Tibial artery (tissue), 4 donors: ENCODE data around the gene PIGC.

Experiments
- DNase-seq, 2 donors: peaks; one replicate each; pipeline ENCODE4 v3.0.0-alpha.2; 2019
- H3K27ac ChIP-seq, 2 donors: fragments of 200-600 bp; sonication (generic) in 1 of 2; 1 replicate in 1 of 2; 2 replicates in 1 of 2; pipeline ENCODE4 v1.5.1; 2018 to 2019; ENCODE audit warnings: mild to moderate bottlenecking in 1 of 2
- H3K27me3 ChIP-seq, 2 donors: fragments of 200-600 bp; sonication (generic) in 1 of 2; one replicate each; pipeline versions ENCODE4 v1.5.1 to v1.6.0; 2016 to 2019
- H3K36me3 ChIP-seq, 3 donors: fragments of 200-600 bp; sonication (generic) in 2 of 3; one replicate each; pipeline ENCODE4 v1.5.1; 2016 to 2019; ENCODE audit warnings: mild to moderate bottlenecking in 2 of 3
- H3K4me1 ChIP-seq, 4 donors: fragments of 200-600 bp; sonication (generic) in 2 of 4; 1 replicate in 3 of 4; 2 replicates in 1 of 4; pipeline ENCODE4 v1.5.1; 2016 to 2019
- H3K4me3 ChIP-seq, 2 donors: fragments of 200-600 bp; sonication (generic) in 1 of 2; 1 replicate in 1 of 2; 2 replicates in 1 of 2; pipeline ENCODE4 v1.5.1; 2018 to 2019; ENCODE audit warnings: mild to moderate bottlenecking in 2 of 2
- H3K9me3 ChIP-seq, 3 donors: fragments of 200-600 bp; sonication (generic) in 1 of 3; one replicate each; pipeline ENCODE4 v1.5.1; 2016 to 2019
- intact Hi-C: fragments of 100-400 bp; cut with DNase I; formaldehyde crosslinking; loops from one replicate; pipeline ENCODE4 v1.15.0; 2023; ENCODE audit warnings: low total_unique reads
- TF ChIP-seq, protein P1 (sequence below), 2 experiments: fragments of 200-600 bp in 1 of 2; fragments of 450-650 bp in 1 of 2; IDR thresholded peaks; one replicate each; pipeline ENCODE4 v1.5.1; 2017 to 2019; ENCODE audit warnings: antibody characterized with exemption in 2 of 2, mild to moderate bottlenecking in 1 of 2, moderate library complexity in 1 of 2

PIGC gene

DNA sequence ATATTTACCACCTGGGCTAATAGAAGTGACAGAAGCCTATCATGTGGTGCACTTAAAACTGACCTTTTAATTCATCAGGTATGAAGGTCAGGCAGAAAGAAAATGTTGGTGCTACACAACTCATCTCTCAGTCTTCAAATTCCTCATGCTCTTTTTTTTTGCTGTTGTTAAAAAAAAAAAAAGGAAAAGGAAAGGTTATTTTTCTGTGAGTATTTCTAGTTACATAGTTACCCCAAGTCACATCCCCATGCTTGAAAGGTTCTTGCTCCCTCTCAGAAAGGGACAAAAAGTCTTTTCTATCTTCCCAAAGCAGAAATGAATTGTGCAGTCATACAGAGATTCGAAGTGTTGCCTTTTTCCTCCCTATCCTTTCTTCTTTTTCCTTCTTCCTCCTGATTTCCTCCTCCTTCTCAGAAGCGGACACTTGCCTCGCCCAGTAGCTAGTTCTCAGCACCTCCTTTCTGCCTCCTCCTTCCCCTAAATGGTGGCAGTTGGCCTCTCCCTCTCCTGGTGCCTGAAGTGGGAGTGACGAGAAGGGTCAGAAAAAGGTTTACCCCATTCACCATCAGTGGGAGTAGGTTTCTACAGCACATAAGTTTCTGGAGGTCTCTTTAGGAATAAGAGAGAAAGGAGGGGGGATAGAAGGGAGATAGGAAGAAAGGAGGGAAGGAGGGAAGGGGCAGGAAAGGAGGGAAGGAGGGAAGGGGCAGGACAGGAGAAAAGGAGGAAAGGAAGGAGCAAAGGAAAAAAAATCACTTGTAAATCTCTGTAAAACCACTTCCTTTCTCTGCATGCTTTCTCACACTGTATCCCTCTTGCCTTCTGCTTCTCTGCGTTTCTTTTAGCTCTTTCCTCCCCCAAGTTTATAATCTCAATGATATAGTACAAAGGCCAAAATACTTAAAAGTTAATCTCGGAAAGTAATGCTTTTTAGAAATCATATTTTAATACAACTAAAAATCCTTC is 43.8 kb downstream of the PIGC start:
- intact Hi-C loops: loop anchor here (5.0 to 10.0 kb wide), 3 partner anchors 55 to 308 kb away; no protein-coding TSS in a partner anchor
- Histone ChIP-seq H3K27me3 (no peaks in the 10 kb centered on the region), H3K27ac (peak overlapping the region; percentile 74 to 77), H3K4me1 (peaks cover 0 to 66% (median 30%) of the 10 kb centered on the region in 4 donors), H3K36me3 (no peaks in the 10 kb centered on the region), H3K4me3 (no peak overlapping the region), H3K9me3 (no peaks in the 10 kb centered on the region)
- no peak for DNase-seq
- TF ChIP-seq, protein P1, sequence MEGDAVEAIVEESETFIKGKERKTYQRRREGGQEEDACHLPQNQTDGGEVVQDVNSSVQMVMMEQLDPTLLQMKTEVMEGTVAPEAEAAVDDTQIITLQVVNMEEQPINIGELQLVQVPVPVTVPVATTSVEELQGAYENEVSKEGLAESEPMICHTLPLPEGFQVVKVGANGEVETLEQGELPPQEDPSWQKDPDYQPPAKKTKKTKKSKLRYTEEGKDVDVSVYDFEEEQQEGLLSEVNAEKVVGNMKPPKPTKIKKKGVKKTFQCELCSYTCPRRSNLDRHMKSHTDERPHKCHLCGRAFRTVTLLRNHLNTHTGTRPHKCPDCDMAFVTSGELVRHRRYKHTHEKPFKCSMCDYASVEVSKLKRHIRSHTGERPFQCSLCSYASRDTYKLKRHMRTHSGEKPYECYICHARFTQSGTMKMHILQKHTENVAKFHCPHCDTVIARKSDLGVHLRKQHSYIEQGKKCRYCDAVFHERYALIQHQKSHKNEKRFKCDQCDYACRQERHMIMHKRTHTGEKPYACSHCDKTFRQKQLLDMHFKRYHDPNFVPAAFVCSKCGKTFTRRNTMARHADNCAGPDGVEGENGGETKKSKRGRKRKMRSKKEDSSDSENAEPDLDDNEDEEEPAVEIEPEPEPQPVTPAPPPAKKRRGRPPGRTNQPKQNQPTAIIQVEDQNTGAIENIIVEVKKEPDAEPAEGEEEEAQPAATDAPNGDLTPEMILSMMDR (IDR thresholded peaks at IDR 0.05): no peak

DNA sequence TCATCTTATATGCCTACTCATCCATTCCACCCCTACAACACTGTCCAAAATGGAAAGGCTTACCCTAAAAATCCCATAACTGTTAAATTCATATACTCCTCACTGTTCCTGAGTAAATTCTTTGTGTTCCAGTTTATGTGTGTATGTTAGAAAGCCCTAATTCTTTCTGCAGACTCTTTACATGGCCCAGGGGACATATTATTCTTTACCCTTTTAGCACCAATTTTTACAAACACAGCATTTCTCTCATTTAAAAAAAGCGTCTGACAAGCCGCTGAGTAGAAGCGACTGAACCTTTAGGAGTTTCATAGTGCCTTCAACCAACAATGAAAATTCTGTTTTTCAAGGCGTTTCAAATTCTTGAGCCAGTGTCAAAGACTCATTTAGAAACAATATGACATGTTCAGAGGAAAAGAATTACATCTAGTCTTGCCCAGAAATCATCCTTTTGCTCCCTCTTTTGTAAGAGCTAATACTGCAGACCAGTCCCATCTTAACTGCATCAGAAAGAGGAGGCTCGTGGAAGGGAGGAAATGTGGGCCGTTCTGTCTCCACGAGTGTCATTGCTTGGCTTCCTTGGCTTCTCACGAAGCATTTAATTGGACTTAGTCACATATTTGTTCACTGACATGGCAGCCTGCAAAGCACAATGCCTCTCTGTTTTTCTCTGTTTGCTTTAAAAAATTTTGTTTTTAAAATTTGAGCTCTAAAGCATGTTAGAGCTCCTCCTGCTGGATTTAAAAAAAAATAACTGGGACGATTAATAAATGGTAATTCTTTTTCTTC is 44.7 kb downstream of the PIGC start:
- H3K27me3 ChIP-seq: no peaks in the 10 kb centered on the region
- DNase-seq: peak; percentile 73 to 76
- TF ChIP-seq, protein P1 (IDR thresholded peaks at IDR 0.05): peak; percentile 59 to 77
- H3K4me3 ChIP-seq: peak overlapping the region; percentile 26 to 28
- H3K9me3 ChIP-seq: no peaks in the 10 kb centered on the region
- H3K27ac ChIP-seq: peak overlapping the region; percentile 74 to 77
- no peaks in the 10 kb centered on the region for H3K36me3 ChIP-seq
- peaks cover 0 to 72% (median 30%) of the 10 kb centered on the region in 4 donors for H3K4me1 ChIP-seq
- intact Hi-C loops: loop anchor here (5.0 to 10.0 kb wide), 2 partner anchors 54 to 267 kb away; no protein-coding TSS in a partner anchor

DNA sequence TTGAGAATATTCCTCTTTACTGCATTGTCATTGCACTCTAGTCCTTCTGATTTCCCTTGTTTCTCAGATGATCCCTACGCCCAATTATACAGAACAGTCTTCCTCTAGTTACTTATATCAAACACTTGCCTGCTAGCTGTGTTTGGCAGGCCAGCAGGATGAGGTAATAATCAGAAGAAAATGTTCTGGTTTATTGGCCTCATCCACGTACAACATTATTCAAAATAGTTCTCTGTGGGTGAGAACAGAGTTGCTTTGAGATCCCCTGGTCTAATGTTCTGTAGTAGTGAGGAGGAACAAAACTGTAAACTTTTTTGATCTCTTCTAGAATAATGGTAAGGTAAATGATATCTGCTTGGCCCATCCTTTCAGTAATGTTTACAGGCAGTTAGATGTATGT is 45.7 kb downstream of the PIGC start:
- no peaks in the 10 kb centered on the region for H3K27me3 ChIP-seq
- TF ChIP-seq, protein P1 (IDR thresholded peaks at IDR 0.05): no peak
- intact Hi-C loops: loop anchor here (5.0 to 10.0 kb wide), 2 partner anchors 53 to 266 kb away; no protein-coding TSS in a partner anchor

GRCh38 chr1:172397633-172398032 is 46.2 kb downstream of the PIGC start:
- H3K9me3 ChIP-seq: no peaks in the 10 kb centered on the region
- no peaks in the 10 kb centered on the region for H3K27me3 ChIP-seq
- peaks cover 0 to 70% (median 25%) of the 10 kb centered on the region in 4 donors for H3K4me1 ChIP-seq
- intact Hi-C loops: loop anchor here (5.0 to 10.0 kb wide), 2 partner anchors 53 to 265 kb away; no protein-coding TSS in a partner anchor
- no peak for DNase-seq
- TF ChIP-seq, protein P1 (IDR thresholded peaks at IDR 0.05): no peak
- H3K4me3 ChIP-seq: no peak overlapping the region
- H3K27ac ChIP-seq: peak overlapping the region; percentile 74 to 77
- no peaks in the 10 kb centered on the region for H3K36me3 ChIP-seq

More for the DNA sequence above, 45.7 kb downstream of the PIGC start:
- Histone ChIP-seq H3K4me3 (no peak overlapping the region), H3K9me3 (no peaks in the 10 kb centered on the region), H3K4me1 (peaks cover 0 to 75% (median 28%) of the 10 kb centered on the region in 4 donors), H3K27ac (peak overlapping the region; percentile 74 to 77), H3K36me3 (no peaks in the 10 kb centered on the region)
- DNase-seq: peak in 1 of 2 donors; percentile 42

DNA sequence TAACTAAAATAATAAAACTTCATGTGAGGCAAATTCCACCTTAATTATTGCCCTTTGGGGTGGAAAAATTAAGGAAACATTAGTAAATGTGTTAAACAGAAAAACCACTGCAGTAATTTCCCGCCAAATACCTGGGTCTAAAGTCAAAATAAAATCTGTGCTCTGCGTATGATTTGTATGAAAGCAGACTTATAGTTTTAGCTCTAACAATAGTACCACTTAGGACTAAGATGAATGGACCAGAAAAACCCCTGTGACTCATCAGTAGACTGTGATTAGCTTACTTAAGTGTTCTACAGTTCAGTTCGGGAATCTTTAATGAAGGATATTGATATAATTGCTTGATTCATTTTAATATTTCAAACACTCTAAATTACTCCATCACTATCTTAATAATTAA is 46.6 kb downstream of the PIGC start:
- Histone ChIP-seq H3K9me3 (no peaks in the 10 kb centered on the region), H3K4me1 (peaks cover 0 to 68% (median 24%) of the 10 kb centered on the region in 4 donors), H3K36me3 (no peaks in the 10 kb centered on the region), H3K4me3 (no peak overlapping the region), H3K27ac (peak overlapping the region; percentile 74 to 77), H3K27me3 (no peaks in the 10 kb centered on the region)
- DNase-seq: no peak
- intact Hi-C loops: loop anchor here (5.0 to 10.0 kb wide), 2 partner anchors 52 to 265 kb away; no protein-coding TSS in a partner anchor
- TF ChIP-seq, protein P1 (IDR thresholded peaks at IDR 0.05): no peak
